HepG2 (cell line): ENCODE results near the gene CHN2. TPM values are rescaled to one million over a fixed set of nuclear protein-coding genes. Genes with fewer than 3 reads are reported as not detected.

ENCODE experiments used
- DNMT3B ChIP-seq: conservative IDR thresholded peaks from 2 replicates; pipeline ENCODE4 v1.6.1; 2016; ENCODE audit warnings: missing biosample characterization, control low read depth
- GMEB2 ChIP-seq: IDR thresholded peaks from 2 replicates; pipeline ENCODE4 v1.6.1; 2016; ENCODE audit warnings: missing biosample characterization, missing genetic modification reagents, low read depth
- POGK ChIP-seq: sonication (generic); formaldehyde crosslinking; conservative IDR thresholded peaks from 2 replicates; pipeline ENCODE4 v1.8.0; 2022; ENCODE audit warnings: mild to moderate bottlenecking, moderate library complexity, missing genetic modification reagents
- SCMH1 ChIP-seq: sonication (generic); formaldehyde crosslinking; IDR thresholded peaks from 2 replicates; pipeline ENCODE4 v1.9.0; 2021; ENCODE audit warnings: missing genetic modification reagents, mild to moderate bottlenecking, borderline replicate concordance
- TEAD3 ChIP-seq: optimal IDR thresholded peaks from 2 replicates; pipeline ENCODE3; 2016; ENCODE audit warnings: borderline replicate concordance
- ZFX ChIP-seq: sonication (generic); formaldehyde crosslinking; IDR thresholded peaks from 2 replicates; pipeline ENCODE4 v1.4.0; 2020; ENCODE audit warnings: mild to moderate bottlenecking, low read depth, missing genetic modification reagents, moderate library complexity
- ZNF652 ChIP-seq: IDR thresholded peaks from 2 replicates; pipeline ENCODE4 v1.6.1; 2016; ENCODE audit warnings: low read depth, borderline replicate concordance
- ZNF770 ChIP-seq: sonication (generic); formaldehyde crosslinking; IDR thresholded peaks from 2 replicates; pipeline ENCODE4 v1.5.0; 2020; ENCODE audit warnings: mild to moderate bottlenecking, missing genetic modification reagents
- polyA plus RNA-seq, 8 experiments: library from polyadenylated mRNA; depleted of rRNA in 3 of 8; stranded (reverse) in 7 of 8; unstranded in 1 of 8; fragments of >200 nt; fragmentation: Illumina TruSeq in 4 of 8; extraction: Trizol in 4 of 8; gene quantifications; 2 replicates each; pipeline versions ENCODE4 v1.2.1 to v1.2.3, GENCODE V29; 2011 to 2016; ENCODE audit warnings: low read depth in 4 of 8, missing spikeins in 1 of 8, mixed read lengths in 1 of 8; ENCODE audit not compliant: insufficient read depth in 1 of 8
- total RNA-seq, 5 experiments: library from RNA; depleted of rRNA; stranded (reverse); fragments of >200 nt; fragmentation: Illumina TruSeq; extraction: Trizol; gene quantifications; 2 replicates each; pipeline ENCODE4 v1.2.3, GENCODE V29; 2016; ENCODE audit warnings: low read depth in 1 of 5
- TF ChIP-seq, protein P1 (sequence below): sonication (generic); formaldehyde crosslinking; conservative IDR thresholded peaks from 2 replicates; pipeline ENCODE4 v1.8.1; 2023; ENCODE audit warnings: missing genetic modification reagents
- TF ChIP-seq, protein P2 (sequence below): sonication (generic); formaldehyde crosslinking; IDR thresholded peaks from 2 replicates; pipeline ENCODE4 v1.4.0; 2020; ENCODE audit warnings: mild to moderate bottlenecking, missing genetic modification reagents, borderline replicate concordance

CHN2 gene
- total and polyA plus RNA-seq, 2 of the 13 experiments (the other 11 are each of a cell fraction or from before 2014, with no cell fraction given), result 23.5 to 30.5 TPM

GRCh38 chr7:29189743-29190201 lies 4.8 kb upstream of the CHN2 start (continued):
- TF ChIP-seq POGK (CRISPR knock-in tag) (no peak), GMEB2 (no peak), SCMH1 (CRISPR knock-in tag) (no peak), ZNF770 (CRISPR knock-in tag) (peak; percentile 96), ZFX (CRISPR knock-in tag) (peak; percentile 56; the same call in 1 of the 2 replicates), ZNF652 (CRISPR knock-in tag) (peak; percentile 85), TEAD3 (peak; percentile 63), DNMT3B (no peak)
- TF ChIP-seq, protein P1, sequence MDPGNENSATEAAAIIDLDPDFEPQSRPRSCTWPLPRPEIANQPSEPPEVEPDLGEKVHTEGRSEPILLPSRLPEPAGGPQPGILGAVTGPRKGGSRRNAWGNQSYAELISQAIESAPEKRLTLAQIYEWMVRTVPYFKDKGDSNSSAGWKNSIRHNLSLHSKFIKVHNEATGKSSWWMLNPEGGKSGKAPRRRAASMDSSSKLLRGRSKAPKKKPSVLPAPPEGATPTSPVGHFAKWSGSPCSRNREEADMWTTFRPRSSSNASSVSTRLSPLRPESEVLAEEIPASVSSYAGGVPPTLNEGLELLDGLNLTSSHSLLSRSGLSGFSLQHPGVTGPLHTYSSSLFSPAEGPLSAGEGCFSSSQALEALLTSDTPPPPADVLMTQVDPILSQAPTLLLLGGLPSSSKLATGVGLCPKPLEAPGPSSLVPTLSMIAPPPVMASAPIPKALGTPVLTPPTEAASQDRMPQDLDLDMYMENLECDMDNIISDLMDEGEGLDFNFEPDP (CRISPR knock-in tag), result no peak
- TF ChIP-seq, protein P2, sequence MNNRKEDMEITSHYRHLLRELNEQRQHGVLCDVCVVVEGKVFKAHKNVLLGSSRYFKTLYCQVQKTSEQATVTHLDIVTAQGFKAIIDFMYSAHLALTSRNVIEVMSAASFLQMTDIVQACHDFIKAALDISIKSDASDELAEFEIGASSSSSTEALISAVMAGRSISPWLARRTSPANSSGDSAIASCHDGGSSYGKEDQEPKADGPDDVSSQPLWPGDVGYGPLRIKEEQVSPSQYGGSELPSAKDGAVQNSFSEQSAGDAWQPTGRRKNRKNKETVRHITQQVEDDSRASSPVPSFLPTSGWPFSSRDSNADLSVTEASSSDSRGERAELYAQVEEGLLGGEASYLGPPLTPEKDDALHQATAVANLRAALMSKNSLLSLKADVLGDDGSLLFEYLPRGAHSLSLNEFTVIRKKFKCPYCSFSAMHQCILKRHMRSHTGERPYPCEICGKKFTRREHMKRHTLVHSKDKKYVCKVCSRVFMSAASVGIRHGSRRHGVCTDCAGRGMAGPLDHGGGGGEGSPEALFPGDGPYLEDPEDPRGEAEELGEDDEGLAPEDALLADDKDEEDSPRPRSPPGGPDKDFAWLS, result no peak
- TF ChIP-seq, all 625 proteins: peak for 86
